Iris pigment epithelial cell (primary cell): Measurements from ENCODE around the gene ERC2.

Experiments
- DNase-seq: peaks from one replicate; pipeline ENCODE4 v3.0.0-alpha.2; 2011; ENCODE audit warnings: low read depth

ERC2 gene

GRCh38 chr3:55790596-55791350, 677.5 kb downstream of the ERC2 start:
- DNase-seq, result peak; percentile 33

GRCh38 chr3:55789516-55789915, 678.8 kb downstream of the ERC2 start:
- no peak for DNase-seq

GRCh38 chr3:55782807-55783206, 685.5 kb downstream of the ERC2 start:
- no peak for DNase-seq

GRCh38 chr3:55782351-55782750, 685.9 kb downstream of the ERC2 start:
- no peak for DNase-seq

GRCh38 chr3:55780913-55781312, 687.4 kb downstream of the ERC2 start:
- DNase-seq, result no peak

- DNase-seq, result no peak
These were observed 688.7 kb downstream of the ERC2 start for GRCh38 chr3:55779543-55779942.

- DNase-seq, result no peak
These were observed 692.7 kb downstream of the ERC2 start for GRCh38 chr3:55775366-55776154.

- DNase-seq, result no peak
These were observed 693.4 kb downstream of the ERC2 start for GRCh38 chr3:55774856-55775255.

GRCh38 chr3:55771503-55771902, 696.8 kb downstream of the ERC2 start:
- no peak for DNase-seq

- no peak for DNase-seq
These were observed 698.2 kb downstream of the ERC2 start for GRCh38 chr3:55770077-55770476.

GRCh38 chr3:55766753-55767152, 701.5 kb downstream of the ERC2 start:
- DNase-seq, result no peak

- DNase-seq, result no peak
These were observed 702.2 kb downstream of the ERC2 start for GRCh38 chr3:55765906-55766701.

GRCh38 chr3:55765398-55765797, 702.9 kb downstream of the ERC2 start:
- DNase-seq, result no peak

- DNase-seq, result no peak
These were observed 711.3 kb downstream of the ERC2 start for GRCh38 chr3:55756976-55757375.

- no peak for DNase-seq
These were observed 712.6 kb downstream of the ERC2 start for GRCh38 chr3:55755516-55756205.

GRCh38 chr3:55752911-55753310, 715.4 kb downstream of the ERC2 start:
- no peak for DNase-seq

GRCh38 chr3:55751730-55752129, 716.5 kb downstream of the ERC2 start:
- no peak for DNase-seq

- peak; percentile 94 for DNase-seq
These were observed 717.7 kb downstream of the ERC2 start for GRCh38 chr3:55750525-55750924.

- no peak for DNase-seq
These were observed 719.2 kb downstream of the ERC2 start for GRCh38 chr3:55749036-55749435.

- peak; percentile 17 for DNase-seq
These were observed 721.4 kb downstream of the ERC2 start for GRCh38 chr3:55746808-55747413.

GRCh38 chr3:55742832-55743136, 725.5 kb downstream of the ERC2 start:
- no peak for DNase-seq
